Stimulated activated CD8-positive, alpha-beta memory T cell treated with anti-CD3 and anti-CD28 coated beads, Interleukin-7, amount 100 ng/mL, for 48 hours (primary cell): Measurements from ENCODE around the gene VDAC2.
"Not testable (repeated sequence)": the region's sequence is repeated elsewhere in the genome, so short reads cannot be mapped to it uniquely, and the experiment has no call there.

Experiments
- DNase-seq, 2 donors: peaks; one replicate each; pipeline ENCODE4 v3.0.0-alpha.2; 2020; ENCODE audit warnings: low read depth in 1 of 2; ENCODE audit errors: extremely low read depth in 1 of 2

VDAC2 gene

DNA sequence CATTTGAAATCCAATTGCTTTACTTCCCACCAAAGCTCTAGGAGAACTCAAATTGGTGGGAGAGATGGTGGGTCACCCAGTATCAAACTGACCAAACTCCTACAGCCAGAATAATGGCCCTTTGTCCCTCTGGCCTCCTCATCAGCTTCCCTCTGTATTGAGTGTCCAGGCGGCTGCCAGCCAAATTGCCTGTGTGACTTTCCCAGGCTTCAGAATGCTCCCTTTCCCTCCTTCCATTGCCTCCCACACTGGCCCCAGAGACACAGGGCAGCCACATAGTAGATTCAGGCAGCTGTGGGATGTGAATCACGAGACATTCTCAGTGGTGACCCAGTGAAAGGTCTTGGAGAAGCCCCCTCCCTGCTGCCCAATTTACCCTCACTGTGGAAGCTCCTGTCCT is 12.7 kb upstream of the VDAC2 start:
- no peak for DNase-seq

DNA sequence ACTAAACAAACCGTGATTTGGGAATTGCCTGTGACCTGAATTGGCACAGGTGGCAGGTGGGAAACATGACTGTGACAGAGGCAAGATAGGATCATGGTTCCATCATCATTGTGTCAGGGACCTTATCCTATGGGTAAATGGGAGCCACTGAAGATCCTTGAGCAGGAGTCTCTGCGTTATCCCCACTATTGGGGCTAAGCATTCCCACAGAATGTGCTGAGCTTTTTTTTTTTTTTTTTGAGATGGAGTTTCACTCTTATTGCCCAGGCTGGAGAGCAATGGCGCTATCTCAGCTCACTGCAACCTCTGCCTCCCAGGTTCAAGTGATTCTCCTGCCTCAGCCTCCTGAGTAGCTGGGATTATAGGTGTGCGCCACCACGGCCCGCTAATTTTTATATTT is 10.6 kb upstream of the VDAC2 start:
- not testable (repeated sequence) for DNase-seq

DNA sequence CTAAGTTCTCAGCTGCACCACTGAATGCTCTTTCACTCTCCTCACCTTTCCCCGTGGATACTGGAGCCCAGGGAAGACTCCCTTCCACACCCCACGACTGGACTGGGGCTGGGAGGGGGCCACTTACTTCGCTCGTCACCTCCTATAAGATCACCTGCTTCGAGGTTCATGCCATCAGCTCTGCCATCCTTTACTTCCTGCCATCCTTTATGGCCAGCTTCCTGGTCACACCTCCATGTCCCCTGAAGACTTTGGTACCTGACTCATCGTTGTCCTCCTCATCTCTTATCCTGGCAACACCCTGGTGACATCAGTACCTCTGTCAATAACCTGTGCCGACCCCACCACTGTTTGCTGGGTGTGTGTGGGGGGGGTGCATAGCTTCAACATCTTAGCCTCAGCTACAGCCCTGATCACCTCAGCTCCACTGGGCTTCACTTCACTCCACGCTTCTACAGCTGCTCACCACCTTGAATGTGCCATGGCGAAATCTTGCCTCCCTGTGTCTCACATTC is 8.7 kb upstream of the VDAC2 start:
- DNase-seq = no peak

DNA sequence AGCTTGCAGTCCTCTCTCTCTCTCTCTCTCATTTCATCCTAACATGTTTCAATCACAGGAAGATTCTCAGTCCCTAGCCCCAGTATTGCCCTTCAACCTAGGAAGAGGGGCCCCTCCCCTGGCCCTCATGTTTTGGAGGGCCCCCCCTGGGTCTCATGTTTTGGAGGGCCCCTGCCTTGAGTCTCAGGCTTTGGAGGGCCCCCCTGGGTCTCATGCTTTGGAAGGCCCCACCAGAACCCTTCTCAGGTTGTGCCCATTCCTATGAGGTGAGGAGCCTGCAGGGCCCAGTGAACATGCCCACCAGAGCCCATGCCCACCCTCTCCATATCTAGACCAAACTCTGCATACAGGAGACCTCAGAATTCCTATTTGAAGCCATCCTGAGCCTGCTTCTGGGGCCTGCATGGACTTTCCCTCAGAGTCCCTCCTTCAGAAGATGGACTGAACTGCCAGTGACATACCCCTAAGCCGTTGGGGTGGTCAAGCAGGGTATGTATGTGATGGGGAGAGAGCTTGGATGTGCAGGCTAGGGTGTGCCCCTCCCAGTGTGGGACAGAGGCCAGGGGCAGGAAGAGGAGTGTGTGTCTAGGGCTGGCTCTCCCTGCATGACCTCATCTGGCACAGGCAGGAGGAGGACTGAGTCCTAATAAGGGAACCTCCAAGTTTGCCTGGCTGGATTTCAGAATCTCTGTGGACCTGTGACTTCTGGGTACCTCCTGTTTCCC is 8.1 kb upstream of the VDAC2 start:
- no peak for DNase-seq

DNA sequence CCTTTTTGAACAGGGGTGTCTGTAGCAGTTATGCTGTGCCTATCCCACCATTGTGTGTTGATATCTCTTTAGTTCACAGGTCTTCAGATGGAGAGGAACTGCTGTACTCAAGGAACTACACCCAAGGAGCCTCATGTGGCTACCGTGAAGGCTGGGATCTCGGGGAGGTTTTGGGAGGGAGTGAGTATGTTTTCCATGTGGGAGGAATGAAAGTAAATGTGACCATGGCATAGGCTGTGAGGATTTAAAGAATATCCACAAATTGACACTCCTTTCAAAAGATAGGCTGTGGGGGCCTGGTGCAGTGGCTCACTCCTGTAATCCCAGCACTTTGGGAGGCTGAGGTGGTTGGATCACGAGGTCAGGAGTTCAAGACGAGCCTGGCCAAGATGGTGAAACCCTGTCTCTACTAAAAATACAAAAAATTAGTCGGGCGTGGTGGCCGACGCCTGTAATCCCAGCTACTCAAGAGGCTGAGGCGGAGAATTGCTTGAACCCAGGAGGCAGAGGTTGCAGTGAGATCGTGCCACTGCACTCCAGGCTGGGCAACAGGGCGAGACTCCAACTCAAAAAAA is 7.5 kb upstream of the VDAC2 start:
- not testable (repeated sequence) for DNase-seq

DNA sequence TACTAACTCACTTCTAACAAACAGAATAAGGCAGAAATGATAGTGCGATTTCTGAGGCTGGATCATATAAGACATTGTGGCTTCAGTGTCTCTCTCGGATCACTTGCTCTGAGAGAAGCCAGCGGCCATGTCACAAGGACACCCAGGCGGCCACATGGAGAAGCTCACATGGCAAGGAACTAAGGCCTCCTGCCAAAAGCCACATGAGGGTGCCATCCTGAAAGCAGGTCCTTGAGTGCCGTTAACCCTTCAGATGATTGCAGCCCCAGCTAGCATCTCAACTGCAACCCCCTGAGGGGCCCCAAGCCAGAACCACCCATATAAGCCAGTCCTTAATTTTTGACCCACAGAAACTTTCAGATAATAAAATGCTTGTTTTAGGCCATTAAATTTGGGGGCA is 6.9 kb upstream of the VDAC2 start:
- no peak for DNase-seq

DNA sequence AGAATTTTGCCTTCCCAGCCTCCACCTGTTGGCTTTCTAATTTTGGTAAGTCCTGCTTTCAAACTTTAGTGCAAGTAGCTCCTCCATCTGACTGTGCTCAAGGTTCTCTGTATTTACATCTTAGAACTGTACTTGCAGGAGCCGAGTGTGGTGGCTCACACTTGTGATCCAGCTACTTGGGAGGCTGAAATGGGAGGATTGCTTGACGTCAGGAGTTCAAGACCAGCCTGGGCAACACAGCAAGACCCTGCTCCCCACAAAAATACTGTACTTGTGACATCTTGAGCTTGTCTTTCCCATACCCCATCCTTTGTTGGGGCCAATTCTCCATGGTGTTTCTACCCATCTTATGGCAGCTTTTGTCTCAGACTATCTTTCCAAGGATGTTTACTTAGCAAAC is 4.7 kb upstream of the VDAC2 start:
- DNase-seq = no peak

DNA sequence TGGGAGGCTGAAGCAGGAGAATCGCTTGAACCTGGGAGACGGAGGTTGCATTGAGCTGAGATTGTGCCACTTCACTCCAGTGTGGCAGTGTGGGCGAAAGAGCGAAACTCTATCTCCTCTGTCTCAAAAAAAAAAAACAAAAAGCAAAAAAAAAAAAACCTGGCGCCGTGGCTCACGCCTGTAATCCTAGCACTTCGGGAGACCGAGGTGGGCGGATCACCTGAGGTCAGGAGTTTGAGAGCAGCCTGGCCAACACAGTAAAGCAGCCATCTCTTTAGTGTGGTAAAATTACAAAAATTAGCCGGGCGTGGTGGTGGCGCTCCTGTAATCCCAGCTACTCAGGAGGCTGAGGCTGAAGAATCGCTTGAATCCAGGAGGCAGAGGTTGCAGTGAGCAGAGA is 4.0 kb upstream of the VDAC2 start:
- not testable (repeated sequence) for DNase-seq

DNA sequence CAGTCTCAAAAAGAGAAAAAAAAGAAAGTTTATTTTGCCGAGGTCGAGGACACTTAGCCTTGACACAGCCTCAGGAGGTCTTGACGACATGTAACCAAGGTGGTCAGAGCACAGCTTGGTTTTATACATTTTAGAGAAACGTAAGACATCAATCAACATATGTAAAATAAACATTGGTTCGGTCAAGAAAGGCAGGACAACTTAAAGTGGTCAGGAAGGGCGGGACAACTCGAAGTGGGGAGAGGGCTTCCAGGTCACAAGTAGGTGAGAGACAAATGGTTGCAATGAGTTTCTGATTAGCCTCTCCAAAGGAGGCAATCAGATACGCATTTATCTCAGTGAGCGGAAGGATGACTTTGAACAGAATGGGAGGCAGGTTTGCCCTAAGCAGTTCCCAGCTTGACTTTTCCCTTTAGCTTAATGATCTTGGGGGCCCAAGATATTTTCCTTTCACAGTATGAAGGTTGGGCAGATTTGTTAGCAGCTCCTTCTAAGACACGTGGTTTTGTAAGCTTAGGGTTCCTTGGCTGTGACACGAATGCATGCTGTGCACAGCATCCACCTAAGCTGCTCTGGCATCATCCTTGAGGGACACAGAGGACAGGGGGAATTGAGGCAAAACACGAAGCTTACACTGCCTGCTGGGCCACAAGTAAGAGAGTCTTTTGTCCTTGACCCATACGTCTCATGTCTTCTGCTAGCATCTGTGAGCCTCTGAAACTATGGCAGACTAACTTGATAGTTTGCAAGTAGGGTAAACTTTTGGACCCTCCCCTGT is 3.3 kb upstream of the VDAC2 start:
- no peak for DNase-seq

DNA sequence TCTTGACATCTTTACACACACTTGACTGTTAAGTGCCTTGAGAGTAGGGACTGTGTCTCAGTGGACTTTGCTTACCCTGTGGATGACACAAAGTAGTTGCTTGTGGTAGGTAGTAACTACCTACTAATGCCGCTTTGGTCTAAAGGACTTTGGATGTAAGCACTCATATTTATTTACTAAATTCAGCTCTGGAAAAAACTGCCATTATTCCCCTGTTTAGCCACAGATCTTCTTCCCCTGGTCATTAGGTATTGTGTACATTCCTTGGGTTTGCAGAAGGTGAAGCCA is 2.8 kb upstream of the VDAC2 start:
- no peak for DNase-seq

DNA sequence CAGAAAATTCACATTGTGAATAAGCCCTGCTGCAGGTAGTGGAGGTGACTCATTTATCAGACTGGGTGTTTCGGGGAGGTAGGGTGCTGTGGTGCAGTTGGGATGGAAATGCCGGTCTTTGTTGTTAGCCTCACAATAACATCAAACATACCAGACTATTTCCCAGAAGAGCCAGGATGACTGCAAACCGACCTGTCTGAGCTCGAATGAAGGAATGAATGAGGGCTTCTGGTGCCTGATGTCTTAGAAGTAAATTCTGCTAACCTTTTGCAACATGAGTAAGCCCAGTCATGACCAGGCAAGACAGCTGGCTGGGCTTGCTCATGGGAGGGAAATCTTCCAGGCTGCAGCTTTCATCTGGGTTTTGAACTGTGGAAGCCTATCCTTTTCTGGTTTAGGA is 2.4 kb upstream of the VDAC2 start:
- DNase-seq = no peak

DNA sequence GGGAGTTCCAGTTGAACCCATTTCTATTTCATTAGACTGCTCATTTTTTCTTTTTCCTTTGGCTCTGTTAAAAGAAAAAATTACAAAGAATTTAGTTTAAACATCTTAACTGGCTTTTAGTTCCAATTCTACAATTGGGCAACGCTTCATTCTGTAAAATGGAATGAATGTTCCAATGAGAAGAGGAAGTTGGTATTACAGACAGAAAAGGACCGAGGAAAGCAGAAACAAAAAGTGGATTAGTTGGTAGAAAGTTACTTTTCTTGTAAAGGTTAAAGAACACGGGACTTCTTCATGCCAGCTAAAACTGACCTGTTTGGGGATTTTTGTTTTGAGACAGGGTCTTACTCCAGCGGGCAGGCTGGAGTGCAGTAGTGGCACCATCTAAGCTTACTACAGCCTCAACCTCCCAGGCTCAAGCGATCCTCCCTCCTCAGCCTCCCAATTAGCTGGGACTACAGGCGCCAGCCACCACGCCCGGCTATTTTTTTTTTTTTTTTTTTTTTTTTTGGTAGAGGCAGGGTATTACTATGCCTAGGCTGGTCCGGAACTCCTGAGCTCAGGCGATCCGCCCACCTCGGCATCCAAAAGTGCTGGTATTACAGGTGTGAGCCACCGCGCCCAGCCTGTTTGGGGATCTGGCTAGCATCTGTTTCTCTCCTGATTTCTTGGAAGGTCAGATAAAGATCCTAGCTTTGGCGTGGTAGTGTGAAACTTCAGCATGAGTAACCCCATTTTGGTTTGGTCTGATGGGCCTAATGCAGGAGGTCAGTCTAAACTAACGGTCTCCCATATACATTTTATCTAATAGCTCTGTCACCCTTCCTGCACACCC is 1.3 kb upstream of the VDAC2 start:
- no peak for DNase-seq

DNA sequence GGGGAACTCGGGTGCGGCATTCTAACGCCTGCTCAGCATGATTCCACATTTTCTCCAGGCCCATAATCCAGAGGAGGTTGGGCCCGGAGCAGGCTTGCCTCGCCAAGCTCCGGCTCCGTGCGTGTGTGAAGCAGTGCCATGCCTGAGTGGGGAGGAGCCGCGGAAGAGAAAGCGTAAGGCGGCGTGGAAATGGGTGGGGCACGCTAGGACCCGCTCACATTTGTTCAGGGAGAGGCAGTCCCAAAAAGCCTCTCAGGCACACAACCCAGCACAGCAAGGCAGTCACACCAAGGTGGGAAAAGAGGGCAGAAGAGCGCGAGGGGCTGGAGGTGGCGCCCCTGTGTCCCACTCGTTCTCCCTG is 695 bp upstream of the VDAC2 start:
- DNase-seq = peak; percentile 35 to 65

DNA sequence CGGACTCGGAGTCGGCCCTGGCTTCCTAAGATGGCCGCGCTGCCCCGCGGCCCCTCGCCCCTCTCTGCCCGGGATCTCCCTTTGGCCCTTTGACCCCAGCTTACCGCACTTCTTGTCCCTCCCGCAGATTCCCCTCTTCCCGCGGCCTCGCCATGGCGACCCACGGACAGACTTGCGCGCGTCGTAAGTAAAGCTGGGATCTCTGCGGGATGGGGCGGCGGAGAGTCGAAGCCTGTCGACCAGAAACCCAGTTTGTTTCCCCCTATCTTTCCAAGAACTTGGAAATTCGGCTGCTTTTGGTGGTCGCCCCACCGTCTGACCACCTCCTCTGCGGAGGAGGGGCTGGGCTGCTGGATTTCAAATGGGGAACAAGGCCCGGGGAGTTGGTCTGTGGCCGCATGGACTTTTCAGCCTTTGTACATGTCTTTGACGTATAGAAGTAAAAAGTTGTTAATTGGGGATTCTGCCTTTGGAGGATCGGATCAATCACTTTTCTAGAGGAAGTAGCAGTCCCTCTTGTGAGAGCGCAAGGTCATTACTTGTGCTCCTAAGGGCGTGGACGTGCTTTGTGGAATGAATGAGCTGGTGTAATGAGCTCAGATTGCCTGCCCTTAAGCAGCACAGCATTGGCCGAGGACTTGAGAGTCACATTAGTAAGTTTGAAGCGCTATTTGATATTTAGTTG is 553 bp downstream of the VDAC2 start:
- DNase-seq = no peak

DNA sequence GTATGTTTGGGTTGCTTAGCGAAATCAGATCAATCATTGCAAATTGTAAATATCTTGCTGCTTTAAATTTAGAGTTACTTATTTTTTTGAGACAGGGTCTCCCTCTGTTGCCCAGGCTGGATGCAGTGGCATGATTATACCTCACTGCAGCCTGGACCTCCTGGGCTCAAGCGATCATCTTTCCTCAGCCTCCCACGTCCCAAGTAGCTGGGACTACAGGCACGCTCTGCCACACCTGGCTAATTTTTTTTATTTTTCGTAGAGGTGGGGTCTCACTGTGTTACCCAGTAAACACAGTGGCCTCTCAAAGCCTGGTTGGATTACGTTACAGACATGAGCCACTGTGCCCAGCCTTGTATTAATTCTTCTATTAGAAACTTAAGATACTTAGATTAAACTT is 1.7 kb downstream of the VDAC2 start:
- no peak for DNase-seq

DNA sequence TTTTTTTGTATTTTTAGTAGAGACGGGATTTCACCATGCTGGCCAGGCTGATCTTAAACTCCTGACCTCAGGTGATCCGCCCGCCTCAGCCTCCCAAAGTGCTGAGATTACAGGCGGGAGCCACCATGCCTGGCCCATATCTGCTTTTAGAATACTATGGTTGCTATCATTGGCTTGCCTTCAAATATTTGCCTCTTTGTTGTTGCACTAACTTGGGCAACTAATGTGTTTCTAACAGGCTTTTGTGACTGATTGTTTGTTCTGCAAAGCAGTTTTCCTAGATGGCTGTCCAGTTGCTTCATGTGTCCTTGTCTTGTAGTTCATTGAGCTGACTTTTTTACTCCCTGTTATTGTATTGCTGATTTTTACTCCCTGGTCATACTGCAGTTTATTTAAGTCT is 9.7 kb downstream of the VDAC2 start:
- no peak for DNase-seq

DNA sequence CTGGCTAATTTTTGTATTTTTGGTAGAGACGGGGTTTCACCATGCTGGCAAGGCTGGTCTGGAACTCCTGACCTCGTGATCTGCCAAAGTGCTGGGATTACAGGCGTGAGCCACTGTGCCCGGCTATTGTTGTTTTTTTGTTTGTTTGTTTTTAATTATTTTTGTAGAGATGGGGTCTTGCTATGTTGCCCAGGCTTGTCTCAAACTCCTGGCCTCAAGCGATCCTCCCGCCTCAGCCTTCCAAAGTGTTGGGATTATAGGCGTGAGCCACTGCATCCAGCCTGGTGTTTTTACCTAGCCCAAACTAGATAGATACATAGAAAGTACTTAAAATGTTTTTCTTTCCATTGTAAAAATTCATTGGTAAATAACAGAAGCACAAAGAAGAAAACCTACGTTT is 10.9 kb downstream of the VDAC2 start:
- not testable (repeated sequence) for DNase-seq

DNA sequence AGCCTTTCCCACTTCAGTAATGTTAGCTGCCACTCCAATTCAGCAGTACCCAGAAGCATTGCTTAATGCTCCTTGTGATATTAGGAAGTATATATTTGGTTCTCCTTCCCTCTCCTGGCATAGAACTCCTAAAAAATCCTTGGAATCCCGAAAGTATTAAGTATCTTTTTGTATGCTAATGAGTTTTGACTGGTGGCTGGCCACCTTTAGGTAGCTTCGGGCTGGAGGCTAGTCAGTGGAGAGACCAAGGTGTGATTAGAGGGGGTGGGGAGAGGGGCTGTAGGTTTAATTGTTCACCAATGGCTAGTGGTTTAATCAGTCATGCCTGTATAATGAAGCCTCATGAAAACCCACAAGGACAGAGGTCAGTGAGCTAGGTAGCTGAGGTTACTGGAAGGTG is 12.9 kb downstream of the VDAC2 start:
- DNase-seq = no peak

DNA sequence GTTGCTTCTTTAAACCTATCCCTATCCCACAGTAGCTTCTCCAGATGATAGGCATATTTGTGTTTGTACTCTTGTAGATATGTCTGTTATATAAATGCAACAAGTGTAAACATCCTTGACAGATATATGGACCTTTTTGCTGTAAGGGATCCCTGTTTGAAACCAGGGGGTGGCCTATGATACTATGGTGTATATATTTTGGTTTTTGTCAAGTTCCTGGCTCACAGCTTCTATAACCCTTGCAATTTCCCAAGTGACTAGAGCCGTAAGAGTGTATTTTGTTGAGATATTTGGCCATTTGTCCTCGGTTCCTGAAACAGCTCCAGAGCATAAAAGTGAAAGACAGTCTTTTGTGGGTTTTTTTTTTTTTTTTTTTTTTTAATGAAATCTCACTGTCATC is 15.5 kb downstream of the VDAC2 start:
- DNase-seq = no peak

DNA sequence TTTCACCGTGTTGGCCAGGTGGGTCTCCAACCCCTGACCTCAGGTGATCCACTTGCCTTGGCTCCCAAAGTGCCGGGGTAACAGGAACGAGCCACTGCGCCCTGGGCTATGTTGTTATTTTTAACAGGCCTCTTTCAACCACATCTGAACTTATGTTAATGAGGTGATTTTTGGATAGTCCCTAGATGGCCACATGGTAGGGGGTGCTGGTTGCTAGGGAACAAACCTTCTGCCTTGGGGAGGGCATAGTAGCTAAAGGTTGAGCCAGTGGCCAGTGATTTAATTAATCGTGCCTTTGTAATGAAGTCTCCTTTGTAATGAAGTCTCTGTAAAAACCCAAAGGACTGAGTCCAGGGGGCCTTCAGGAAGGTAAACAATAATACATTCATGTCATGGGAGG is 16.1 kb downstream of the VDAC2 start:
- no peak for DNase-seq

DNA sequence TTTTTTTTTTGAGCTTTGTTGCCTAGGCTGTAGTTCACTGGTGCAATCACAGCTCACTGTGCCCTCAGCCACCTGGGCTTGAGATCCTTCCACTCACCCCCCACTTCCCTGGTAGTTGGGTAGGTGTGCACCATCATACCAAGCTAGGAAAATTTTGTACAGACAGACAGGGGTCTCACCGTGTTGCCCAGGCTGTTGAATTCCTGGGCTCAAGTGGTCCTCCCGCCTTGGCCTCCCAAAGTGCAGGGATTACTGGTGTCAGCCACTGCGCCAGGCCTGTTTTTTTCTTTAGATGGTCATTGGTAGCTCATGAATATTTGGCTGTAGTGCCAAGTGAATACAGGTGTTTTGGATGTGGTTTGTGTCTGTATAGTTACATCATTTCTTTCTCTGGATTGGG is 17.7 kb downstream of the VDAC2 start:
- no peak for DNase-seq
